Neural cell (in vitro differentiated cells): Measurements from ENCODE around the gene DUS2.

Experiments
- EP300 ChIP-seq: fragments of 450-650 bp; conservative IDR thresholded peaks from 2 replicates; pipeline ENCODE4 v1.6.1; 2014; ENCODE audit warnings: antibody characterized with exemption, mild to moderate bottlenecking, moderate library complexity; ENCODE audit not compliant: poor library complexity, severe bottlenecking
- EZH2 ChIP-seq: fragments of 200-600, 300-800 bp; shearing (Covaris generic), sonication (generic); IDR thresholded peaks from 2 replicates; pipeline ENCODE4 v1.6.1; 2014; ENCODE audit warnings: antibody characterized with exemption, low read length, borderline replicate concordance, mild to moderate bottlenecking; ENCODE audit not compliant: insufficient read depth, poor library complexity, severe bottlenecking
- MXI1 ChIP-seq: fragments of 450-650 bp; conservative IDR thresholded peaks from 2 replicates; pipeline ENCODE4 v1.6.1; 2014; ENCODE audit warnings: antibody characterized with exemption, mild to moderate bottlenecking; ENCODE audit not compliant: poor library complexity, severe bottlenecking
- POLR2AphosphoS5 ChIP-seq: IDR thresholded peaks from 2 replicates; pipeline ENCODE4 v1.6.1; 2012
- RAD21 ChIP-seq: fragments of 450-650 bp; conservative IDR thresholded peaks from 2 replicates; pipeline ENCODE4 v1.6.1; 2014; ENCODE audit warnings: antibody characterized with exemption, mild to moderate bottlenecking, moderate library complexity
- TAF1 ChIP-seq: IDR thresholded peaks from 2 replicates; pipeline ENCODE4 v1.6.1; 2012; ENCODE audit warnings: low read depth
- TF ChIP-seq, protein P1 (sequence below): fragments of 450-650 bp; IDR thresholded peaks from 2 replicates; pipeline ENCODE4 v1.5.1; 2014; ENCODE audit warnings: antibody characterized with exemption, mild to moderate bottlenecking, moderate library complexity; ENCODE audit not compliant: poor library complexity, severe bottlenecking
- TF ChIP-seq, protein P2 (sequence below): IDR thresholded peaks from 2 replicates; pipeline ENCODE4 v1.6.1; 2012; ENCODE audit warnings: borderline replicate concordance

DNA sequence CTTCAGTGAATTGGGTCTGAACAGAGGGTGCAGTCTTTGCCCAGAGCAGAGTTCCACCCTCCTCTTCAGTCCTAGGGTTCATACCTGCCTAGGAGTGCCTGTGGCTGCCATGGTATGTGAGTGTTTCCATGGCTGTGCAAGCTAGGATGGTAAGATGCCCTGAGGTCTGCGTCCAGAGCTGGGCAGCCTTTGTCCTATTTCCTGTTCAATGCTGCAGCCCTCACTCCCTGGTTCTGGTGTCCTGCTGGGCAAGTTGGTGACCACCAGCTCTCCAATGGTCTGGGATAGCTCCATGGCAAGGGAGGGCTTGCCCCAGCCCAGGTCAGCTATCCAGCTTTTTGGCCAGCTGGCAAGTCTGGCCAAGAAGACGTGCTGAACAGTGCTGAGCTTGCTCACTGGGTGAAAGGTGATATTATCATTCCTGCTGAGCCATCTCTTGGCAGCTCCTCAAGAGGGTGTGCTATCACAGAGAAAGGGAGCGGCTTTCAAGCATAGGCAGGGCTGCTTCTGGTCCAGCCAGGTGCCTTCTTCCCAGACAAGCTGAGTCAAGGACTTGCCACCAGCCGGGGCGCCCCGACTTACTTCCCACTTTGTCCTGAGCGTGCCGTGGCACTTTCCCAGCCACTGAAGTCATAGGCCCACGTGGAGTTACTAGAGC, 49.1 kb downstream of the DUS2 start:
- TF ChIP-seq, protein P1, sequence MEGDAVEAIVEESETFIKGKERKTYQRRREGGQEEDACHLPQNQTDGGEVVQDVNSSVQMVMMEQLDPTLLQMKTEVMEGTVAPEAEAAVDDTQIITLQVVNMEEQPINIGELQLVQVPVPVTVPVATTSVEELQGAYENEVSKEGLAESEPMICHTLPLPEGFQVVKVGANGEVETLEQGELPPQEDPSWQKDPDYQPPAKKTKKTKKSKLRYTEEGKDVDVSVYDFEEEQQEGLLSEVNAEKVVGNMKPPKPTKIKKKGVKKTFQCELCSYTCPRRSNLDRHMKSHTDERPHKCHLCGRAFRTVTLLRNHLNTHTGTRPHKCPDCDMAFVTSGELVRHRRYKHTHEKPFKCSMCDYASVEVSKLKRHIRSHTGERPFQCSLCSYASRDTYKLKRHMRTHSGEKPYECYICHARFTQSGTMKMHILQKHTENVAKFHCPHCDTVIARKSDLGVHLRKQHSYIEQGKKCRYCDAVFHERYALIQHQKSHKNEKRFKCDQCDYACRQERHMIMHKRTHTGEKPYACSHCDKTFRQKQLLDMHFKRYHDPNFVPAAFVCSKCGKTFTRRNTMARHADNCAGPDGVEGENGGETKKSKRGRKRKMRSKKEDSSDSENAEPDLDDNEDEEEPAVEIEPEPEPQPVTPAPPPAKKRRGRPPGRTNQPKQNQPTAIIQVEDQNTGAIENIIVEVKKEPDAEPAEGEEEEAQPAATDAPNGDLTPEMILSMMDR, result no peak
- TF ChIP-seq, protein P2, sequence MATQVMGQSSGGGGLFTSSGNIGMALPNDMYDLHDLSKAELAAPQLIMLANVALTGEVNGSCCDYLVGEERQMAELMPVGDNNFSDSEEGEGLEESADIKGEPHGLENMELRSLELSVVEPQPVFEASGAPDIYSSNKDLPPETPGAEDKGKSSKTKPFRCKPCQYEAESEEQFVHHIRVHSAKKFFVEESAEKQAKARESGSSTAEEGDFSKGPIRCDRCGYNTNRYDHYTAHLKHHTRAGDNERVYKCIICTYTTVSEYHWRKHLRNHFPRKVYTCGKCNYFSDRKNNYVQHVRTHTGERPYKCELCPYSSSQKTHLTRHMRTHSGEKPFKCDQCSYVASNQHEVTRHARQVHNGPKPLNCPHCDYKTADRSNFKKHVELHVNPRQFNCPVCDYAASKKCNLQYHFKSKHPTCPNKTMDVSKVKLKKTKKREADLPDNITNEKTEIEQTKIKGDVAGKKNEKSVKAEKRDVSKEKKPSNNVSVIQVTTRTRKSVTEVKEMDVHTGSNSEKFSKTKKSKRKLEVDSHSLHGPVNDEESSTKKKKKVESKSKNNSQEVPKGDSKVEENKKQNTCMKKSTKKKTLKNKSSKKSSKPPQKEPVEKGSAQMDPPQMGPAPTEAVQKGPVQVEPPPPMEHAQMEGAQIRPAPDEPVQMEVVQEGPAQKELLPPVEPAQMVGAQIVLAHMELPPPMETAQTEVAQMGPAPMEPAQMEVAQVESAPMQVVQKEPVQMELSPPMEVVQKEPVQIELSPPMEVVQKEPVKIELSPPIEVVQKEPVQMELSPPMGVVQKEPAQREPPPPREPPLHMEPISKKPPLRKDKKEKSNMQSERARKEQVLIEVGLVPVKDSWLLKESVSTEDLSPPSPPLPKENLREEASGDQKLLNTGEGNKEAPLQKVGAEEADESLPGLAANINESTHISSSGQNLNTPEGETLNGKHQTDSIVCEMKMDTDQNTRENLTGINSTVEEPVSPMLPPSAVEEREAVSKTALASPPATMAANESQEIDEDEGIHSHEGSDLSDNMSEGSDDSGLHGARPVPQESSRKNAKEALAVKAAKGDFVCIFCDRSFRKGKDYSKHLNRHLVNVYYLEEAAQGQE, result no peak
- TF ChIP-seq POLR2AphosphoS5, result no peak
- TF ChIP-seq EP300, result no peak
- TF ChIP-seq MXI1, result no peak
- no peak for TF ChIP-seq EZH2
- no peak for TF ChIP-seq TAF1
- no peak for TF ChIP-seq RAD21
